ENCODE measurements around the gene F10. TPM values are rescaled to one million over a fixed set of nuclear protein-coding genes. Genes with fewer than 3 reads are reported as not detected.

The F10 gene
- polyA plus RNA-seq, 1 experiment = 39.0 TPM

DNA sequence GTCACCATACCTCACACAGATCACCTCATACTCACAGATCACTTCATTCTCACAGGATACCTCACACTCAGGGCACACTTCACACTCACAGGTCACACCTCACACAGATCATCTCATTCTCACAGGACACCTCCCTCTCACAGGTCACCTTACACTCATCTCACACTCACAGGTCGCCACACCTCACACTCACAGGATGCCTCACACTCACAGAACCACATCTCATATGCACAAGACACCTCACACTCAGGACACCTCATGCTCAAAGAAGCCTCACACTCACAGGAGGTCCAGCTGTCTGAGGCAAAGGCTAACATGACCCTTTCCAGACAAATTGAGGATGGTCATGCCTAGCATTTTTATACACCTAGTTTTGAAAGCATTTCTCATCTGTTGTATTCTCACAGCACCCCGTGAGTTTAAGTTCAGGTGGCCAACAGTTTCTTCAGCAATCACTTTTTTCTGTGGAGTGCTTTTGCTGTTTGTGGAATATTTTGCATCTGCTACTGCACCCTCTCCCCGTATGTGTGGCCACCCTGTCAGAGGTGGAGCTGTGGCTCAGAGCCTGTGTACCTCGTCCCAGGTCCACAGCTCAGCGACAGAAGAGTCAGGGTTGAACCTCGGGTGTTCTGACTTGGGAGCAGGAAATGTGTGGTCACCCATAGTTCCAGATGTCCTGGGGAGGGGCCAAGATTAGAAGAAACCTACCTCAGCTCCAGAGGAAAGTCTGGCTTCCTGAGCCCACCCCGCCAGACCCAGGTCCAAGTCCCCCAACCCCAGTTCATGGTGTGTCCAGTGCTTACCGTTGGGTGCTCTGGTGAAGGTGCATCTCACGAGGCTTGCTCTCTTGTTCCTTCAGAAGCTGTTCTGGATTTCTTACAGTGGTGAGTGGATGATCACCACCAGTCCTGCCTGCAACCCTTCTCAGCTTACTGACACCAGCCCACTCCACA, 9.4 kb upstream of the F10 start:
- no peak for DNase-seq (ENCODE audit: low read depth)
- peaks cover 5% of the 10 kb centered on the region for H3K27me3 ChIP-seq (ENCODE audit: control insufficient read depth, insufficient read depth, low read length)
- ChIA-PET POLR2A (no interaction called here), CTCF (interaction anchor here (0.7 to 1.0 kb wide), 2 partner anchors 11 to 19 kb away, joined by 3 read pairs; no protein-coding TSS in a partner anchor)
- TF ChIP-seq, protein P1, sequence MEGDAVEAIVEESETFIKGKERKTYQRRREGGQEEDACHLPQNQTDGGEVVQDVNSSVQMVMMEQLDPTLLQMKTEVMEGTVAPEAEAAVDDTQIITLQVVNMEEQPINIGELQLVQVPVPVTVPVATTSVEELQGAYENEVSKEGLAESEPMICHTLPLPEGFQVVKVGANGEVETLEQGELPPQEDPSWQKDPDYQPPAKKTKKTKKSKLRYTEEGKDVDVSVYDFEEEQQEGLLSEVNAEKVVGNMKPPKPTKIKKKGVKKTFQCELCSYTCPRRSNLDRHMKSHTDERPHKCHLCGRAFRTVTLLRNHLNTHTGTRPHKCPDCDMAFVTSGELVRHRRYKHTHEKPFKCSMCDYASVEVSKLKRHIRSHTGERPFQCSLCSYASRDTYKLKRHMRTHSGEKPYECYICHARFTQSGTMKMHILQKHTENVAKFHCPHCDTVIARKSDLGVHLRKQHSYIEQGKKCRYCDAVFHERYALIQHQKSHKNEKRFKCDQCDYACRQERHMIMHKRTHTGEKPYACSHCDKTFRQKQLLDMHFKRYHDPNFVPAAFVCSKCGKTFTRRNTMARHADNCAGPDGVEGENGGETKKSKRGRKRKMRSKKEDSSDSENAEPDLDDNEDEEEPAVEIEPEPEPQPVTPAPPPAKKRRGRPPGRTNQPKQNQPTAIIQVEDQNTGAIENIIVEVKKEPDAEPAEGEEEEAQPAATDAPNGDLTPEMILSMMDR (IDR thresholded peaks at IDR 0.05; ENCODE audit: insufficient read depth, low read depth, low read length) = no peak
- H3K36me3 ChIP-seq (ENCODE audit: control insufficient read depth, insufficient read depth, low read length) = no peaks in the 10 kb centered on the region
- H3K4me3 ChIP-seq (ENCODE audit: low read depth, low read length) = no peak overlapping the region

DNA sequence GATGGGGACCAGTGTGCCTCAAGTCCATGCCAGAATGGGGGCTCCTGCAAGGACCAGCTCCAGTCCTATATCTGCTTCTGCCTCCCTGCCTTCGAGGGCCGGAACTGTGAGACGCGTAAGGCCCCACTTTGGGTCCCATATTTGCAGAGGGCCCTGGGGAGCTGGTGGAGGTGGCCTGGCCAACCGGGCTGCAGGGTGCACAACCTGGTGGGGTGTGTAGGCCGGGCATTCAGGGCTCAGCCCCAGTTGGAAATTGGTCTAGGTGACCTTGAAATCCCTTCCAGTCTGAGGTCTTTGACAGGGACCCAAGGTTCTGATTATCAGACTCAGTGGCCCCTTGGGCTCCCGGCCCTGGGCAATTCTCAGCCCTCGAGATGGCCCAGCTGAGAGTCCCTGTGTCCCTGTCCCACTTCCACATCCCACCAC, 8.7 kb upstream of the F10 start:
- POLR2A ChIA-PET = no interaction called here
- no peak for DNase-seq (ENCODE audit: low read depth)
- CTCF ChIA-PET = interaction anchor here (0.7 to 1.0 kb wide), 2 partner anchors 12 to 18 kb away, joined by 3 read pairs; no protein-coding TSS in a partner anchor
- peaks cover 5% of the 10 kb centered on the region for H3K27me3 ChIP-seq (ENCODE audit: control insufficient read depth, insufficient read depth, low read length)
- TF ChIP-seq, protein P1 (IDR thresholded peaks at IDR 0.05; ENCODE audit: insufficient read depth, low read depth, low read length) = no peak
- H3K36me3 ChIP-seq (ENCODE audit: control insufficient read depth, insufficient read depth, low read length) = no peaks in the 10 kb centered on the region
- no peak overlapping the region for H3K4me3 ChIP-seq (ENCODE audit: low read depth, low read length)

DNA sequence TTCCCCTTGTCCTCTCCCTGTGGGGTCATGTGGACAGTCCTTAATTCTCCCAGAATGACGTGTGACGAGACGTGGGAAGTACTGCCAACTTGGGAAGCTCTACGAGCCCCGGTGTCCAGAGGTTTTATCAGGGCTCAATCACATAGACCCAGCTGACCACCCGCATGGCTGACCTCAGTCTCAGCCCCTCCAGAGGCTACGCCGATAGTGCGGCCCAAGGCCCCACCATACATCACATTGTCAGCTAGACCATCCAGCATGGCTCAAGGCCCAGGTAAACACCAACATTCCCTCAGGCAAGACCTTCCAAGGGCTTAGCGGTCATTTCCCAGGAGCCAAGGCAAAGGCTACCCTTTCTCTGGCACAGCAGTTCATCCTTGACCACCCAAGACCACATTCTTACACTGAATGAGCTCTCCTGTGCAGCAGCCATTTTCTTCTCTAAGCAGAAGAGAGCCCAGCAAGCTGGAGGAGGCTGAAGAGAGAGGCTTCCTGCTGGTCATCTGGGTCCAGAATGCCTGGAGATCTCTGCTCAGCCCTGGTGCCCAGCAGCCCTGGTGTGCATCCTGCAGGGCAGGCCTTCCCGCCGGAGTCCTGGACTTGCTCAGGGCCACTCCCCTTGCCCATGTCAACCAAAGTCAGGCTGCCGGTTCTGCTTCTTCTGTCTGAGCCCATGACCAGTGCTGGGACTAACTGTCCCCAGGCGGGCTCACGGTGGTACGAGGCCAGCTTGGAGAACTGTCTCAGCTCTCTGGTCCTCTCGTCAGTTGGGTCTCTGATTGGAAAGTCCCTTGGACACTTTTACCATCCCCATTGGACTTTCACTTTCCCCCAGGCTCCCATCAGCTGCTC, 7.9 kb upstream of the F10 start:
- Histone ChIP-seq H3K27me3 (ENCODE audit: control insufficient read depth, insufficient read depth, low read length) (peaks cover 5% of the 10 kb centered on the region), H3K4me3 (ENCODE audit: low read depth, low read length) (no peak overlapping the region), H3K36me3 (ENCODE audit: control insufficient read depth, insufficient read depth, low read length) (no peaks in the 10 kb centered on the region)
- DNase-seq (ENCODE audit: low read depth) = no peak
- ChIA-PET POLR2A (no interaction called here), CTCF (no interaction called here)
- TF ChIP-seq, protein P1 (IDR thresholded peaks at IDR 0.05; ENCODE audit: insufficient read depth, low read depth, low read length) = no peak

DNA sequence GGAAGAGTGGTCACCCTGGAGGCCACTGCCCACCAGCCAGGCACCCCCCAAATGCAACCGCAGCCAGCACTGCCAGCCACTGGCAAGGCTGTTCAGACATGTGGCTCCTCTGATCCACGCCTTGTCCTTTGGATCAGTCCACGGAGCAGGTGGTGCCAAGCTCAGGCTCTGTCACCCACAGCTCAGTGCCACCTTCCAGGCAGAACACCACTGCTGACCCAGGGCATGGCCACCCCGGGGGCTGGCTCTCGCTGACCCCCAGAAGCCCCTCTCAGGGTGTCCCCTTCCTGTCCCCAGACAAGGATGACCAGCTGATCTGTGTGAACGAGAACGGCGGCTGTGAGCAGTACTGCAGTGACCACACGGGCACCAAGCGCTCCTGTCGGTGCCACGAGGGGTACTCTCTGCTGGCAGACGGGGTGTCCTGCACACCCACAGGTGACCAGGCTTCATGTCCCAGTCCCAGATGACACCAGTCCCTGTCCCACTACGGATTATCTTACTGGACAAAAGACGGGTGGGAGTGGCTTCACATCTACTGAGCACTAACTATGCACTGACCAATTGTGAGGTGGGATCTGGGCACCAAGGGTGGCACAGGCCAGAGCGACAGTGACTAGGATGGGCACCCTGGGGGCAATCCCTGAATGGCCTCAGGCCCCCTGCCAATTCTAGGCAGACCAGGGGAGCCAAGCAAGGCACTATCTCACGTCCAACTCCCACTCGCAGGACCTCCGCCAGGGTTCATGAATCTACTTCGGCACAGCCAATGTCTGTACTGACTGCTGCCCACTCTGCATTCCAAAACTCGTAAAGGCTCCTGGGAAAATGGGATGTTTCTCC, 7.0 kb upstream of the F10 start:
- CTCF ChIA-PET = no interaction called here
- TF ChIP-seq, protein P1 (IDR thresholded peaks at IDR 0.05; ENCODE audit: insufficient read depth, low read depth, low read length) = no peak
- POLR2A ChIA-PET = no interaction called here
- Histone ChIP-seq H3K36me3 (ENCODE audit: control insufficient read depth, insufficient read depth, low read length) (no peaks in the 10 kb centered on the region), H3K27me3 (ENCODE audit: control insufficient read depth, insufficient read depth, low read length) (peaks cover 4% of the 10 kb centered on the region), H3K4me3 (ENCODE audit: low read depth, low read length) (no peak overlapping the region)
- DNase-seq (ENCODE audit: low read depth) = no peak

Measured in BJ (cell line).